GM12891 (cell line): Measurements from ENCODE around the gene ASPA.

Experiments used
- POLR2A ChIP-seq: IDR thresholded peaks from 2 replicates; pipeline ENCODE4 v1.6.1; 2011; ENCODE audit warnings: low read depth, low read length, control low read depth
- POLR2AphosphoS5 ChIP-seq: IDR thresholded peaks from 2 replicates; pipeline ENCODE4 v1.6.1; 2011; ENCODE audit warnings: low read depth, low read length, control low read depth
- POU2F2 ChIP-seq: IDR thresholded peaks from 2 replicates; pipeline ENCODE4 v1.6.1; 2011; ENCODE audit warnings: low read depth, mild to moderate bottlenecking, control low read depth, low read length, moderate library complexity
- SPI1 ChIP-seq: IDR thresholded peaks from 2 replicates; pipeline ENCODE4 v1.6.1; 2011; ENCODE audit warnings: low read depth, low read length, control low read depth

DNA sequence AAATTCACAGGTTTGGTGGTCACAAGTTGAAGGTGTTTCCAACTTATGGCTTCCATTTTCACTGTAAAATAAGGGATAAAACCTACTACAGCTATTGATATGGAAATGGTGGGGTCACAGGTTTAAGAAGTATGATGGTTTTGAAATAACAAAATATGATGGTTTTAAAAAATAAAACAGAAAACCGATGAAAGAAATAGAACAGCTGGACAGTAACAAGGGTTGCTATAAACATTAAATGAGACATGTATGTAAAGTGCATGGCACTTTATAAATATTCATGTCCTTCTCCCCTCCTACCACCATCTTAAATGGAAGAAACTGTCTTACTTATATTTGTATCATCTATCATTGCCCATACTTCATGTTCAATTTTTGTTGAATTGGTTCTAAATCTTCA lies 31.3 kb downstream of the ASPA start:
- TF ChIP-seq POLR2AphosphoS5 (no peak), POLR2A (no peak), POU2F2 (no peak), SPI1 (no peak)
